ENCODE measurements around the gene NSMCE1. TPM values are rescaled to one million over a fixed set of nuclear protein-coding genes. Genes with fewer than 3 reads are reported as not detected.
A peak's percentile ranks its signal among the peaks of the same experiment; 100 is the strongest.

NSMCE1 gene
- total RNA-seq, 1 experiment from 2014 or later = 19.3 TPM

DNA sequence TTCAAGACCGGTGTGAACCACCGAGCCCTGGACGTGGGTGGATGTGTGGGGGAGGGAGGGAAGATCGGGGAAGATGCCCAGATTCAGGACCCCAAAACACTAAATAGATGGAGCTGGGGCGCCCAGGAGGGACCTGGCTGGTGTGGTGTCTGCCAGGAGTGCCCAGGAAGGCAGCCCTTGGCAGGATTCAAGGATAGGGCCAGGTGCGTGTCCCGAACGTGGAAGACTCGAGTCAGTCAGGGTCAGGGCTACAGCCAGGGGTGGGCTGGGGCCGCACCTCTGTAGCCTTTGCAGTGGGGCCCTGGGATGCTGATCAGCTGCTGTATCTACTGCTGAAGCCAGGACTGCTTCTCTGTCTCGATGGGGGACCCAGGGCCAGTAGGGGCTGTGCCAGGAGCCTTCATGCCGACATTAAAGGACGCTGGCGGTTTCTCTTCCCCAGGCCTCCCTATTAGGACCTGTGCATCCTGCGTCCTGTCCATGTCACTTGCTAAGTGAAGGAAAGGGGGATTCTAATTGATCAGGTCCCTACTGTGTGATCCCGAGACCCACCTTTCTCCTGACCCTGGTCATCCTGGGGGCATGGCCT, 52.2 kb downstream of the NSMCE1 start:
- H3K23ac ChIP-seq (ENCODE audit: insufficient read length, low read depth, low read length) = no peak overlapping the region
- H3K18ac ChIP-seq (ENCODE audit: insufficient read length, low read depth, low read length) = no peak overlapping the region
- H2BK15ac ChIP-seq (ENCODE audit: low read depth, low read length) = no peak overlapping the region
- H3K79me1 ChIP-seq (ENCODE audit: insufficient read depth, low read depth, low read length, poor library complexity, severe bottlenecking) = no peaks in the 10 kb centered on the region
- Mint-ChIP-seq H3K4me1 (peaks cover 2 to 4% of the 10 kb centered on the region in 2 experiments), H3K36me3 (ENCODE audit: insufficient read depth in 1 of 3, low read depth in 3 of 3) (peaks cover 5 to 20% (median 19%) of the 10 kb centered on the region in 3 experiments; a peak in 6 of 7 replicates), H3K4me3 (no peak overlapping the region), H3K9me3 (no peaks in the 10 kb centered on the region), H3K27me3 (ENCODE audit: low read depth) (no peaks in the 10 kb centered on the region), H3K27ac (peak overlapping the region; percentile 61 to 76 (median 62); a peak in 5 of 7 replicates)
- no peak overlapping the region for H3K4me2 ChIP-seq (ENCODE audit: insufficient read depth, insufficient read length, low read length)
- H3K9me3 ChIP-seq (ENCODE audit: control insufficient read depth, low read depth, low read length) = no peaks in the 10 kb centered on the region
- H3K4ac ChIP-seq (ENCODE audit: low read depth, low read length) = no peak overlapping the region
- TF ChIP-seq, protein P1, sequence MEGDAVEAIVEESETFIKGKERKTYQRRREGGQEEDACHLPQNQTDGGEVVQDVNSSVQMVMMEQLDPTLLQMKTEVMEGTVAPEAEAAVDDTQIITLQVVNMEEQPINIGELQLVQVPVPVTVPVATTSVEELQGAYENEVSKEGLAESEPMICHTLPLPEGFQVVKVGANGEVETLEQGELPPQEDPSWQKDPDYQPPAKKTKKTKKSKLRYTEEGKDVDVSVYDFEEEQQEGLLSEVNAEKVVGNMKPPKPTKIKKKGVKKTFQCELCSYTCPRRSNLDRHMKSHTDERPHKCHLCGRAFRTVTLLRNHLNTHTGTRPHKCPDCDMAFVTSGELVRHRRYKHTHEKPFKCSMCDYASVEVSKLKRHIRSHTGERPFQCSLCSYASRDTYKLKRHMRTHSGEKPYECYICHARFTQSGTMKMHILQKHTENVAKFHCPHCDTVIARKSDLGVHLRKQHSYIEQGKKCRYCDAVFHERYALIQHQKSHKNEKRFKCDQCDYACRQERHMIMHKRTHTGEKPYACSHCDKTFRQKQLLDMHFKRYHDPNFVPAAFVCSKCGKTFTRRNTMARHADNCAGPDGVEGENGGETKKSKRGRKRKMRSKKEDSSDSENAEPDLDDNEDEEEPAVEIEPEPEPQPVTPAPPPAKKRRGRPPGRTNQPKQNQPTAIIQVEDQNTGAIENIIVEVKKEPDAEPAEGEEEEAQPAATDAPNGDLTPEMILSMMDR (conservative IDR thresholded peaks at IDR 0.05) = no peak
- DNase-seq = no peak
- no peak overlapping the region for H4K5ac ChIP-seq (ENCODE audit: insufficient read length, low read depth, low read length)
- no peak overlapping the region for H3K56ac ChIP-seq (ENCODE audit: insufficient read length, low read depth, low read length)
- H3K9ac ChIP-seq (ENCODE audit: extremely low read depth, insufficient read length, low read length) = no peak overlapping the region
- H3K23me2 ChIP-seq (ENCODE audit: insufficient read length, low read depth, low read length, poor library complexity, severe bottlenecking) = no peaks in the 10 kb centered on the region
- H4K20me1 ChIP-seq (ENCODE audit: control insufficient read depth, insufficient read depth, insufficient read length) = no peaks in the 10 kb centered on the region
- no peak overlapping the region for H2BK5ac ChIP-seq (ENCODE audit: insufficient read length, low read length)
- no peak overlapping the region for H2AFZ ChIP-seq (ENCODE audit: low read length)
- H2BK12ac ChIP-seq (ENCODE audit: insufficient read length, low read depth, low read length) = no peak overlapping the region
- WGBS (ENCODE audit: extremely low coverage, insufficient read length, low lambda C conversion rate) = no CpG with 5 or more reads among the region's 16 CpGs
- no peak overlapping the region for H2BK20ac ChIP-seq (ENCODE audit: low read depth, low read length, poor library complexity, severe bottlenecking)
- H2AK5ac ChIP-seq (ENCODE audit: insufficient read length, low read length) = no peak overlapping the region
- H3K27ac ChIP-seq (ENCODE audit: insufficient read length, low read depth, low read length) = no peak overlapping the region
- H2BK120ac ChIP-seq (ENCODE audit: low read depth, low read length, poor library complexity, severe bottlenecking) = no peak overlapping the region
- no peak overlapping the region for H4K91ac ChIP-seq (ENCODE audit: insufficient read length, low read depth, low read length)
- no peak overlapping the region for H3K14ac ChIP-seq (ENCODE audit: insufficient read depth, low read length)
- H3K27me3 ChIP-seq (ENCODE audit: insufficient read depth, low read length) = no peaks in the 10 kb centered on the region
- H4K8ac ChIP-seq (replicated peaks; ENCODE audit: insufficient read length, low read depth, low read length) = no peak overlapping the region
- no peak overlapping the region for H3T11ph ChIP-seq (ENCODE audit: low read length)
- 0 out of 2 replicates have a peak, but pooled peaks cover 2% of the 10 kb centered on the region for H3K4me1 ChIP-seq (ENCODE audit: insufficient read depth, low read length)
- H3K79me2 ChIP-seq (ENCODE audit: insufficient read depth, low read length) = no peaks in the 10 kb centered on the region

All from H9 (cell line).